ENCODE results near the gene MKNK1. TPM values are rescaled to one million over a fixed set of nuclear protein-coding genes. Genes with fewer than 3 reads are reported as not detected.

Gene MKNK1
- total and polyA plus RNA-seq, 2 of the 8 experiments (the other 6 are each of a cell fraction or from before 2014, with no cell fraction given), result 13.9 to 21.5 TPM

GRCh38 chr1:46535063-46535462 lies 69.0 kb downstream of the MKNK1 start:
- H3K4me2 ChIP-seq (ENCODE audit: insufficient read depth in 1 of 2, low read depth in 2 of 2, low read length in 2 of 2), result no peak overlapping the region
- no peak overlapping the region for H3K23ac ChIP-seq (ENCODE audit: insufficient read length)
- H3K23me2 ChIP-seq (ENCODE audit: low read depth, low read length), result peaks cover 7% of the 10 kb centered on the region; the same call in 1 of the 2 replicates
- peak; percentile 13 to 15; a peak in 2 of 4 replicates for TF ChIP-seq RAD21 (IDR thresholded peaks at IDR 0.05 in 1 of 2, conservative IDR thresholded peaks at IDR 0.05 in 1 of 2; ENCODE audit: low read depth in 2 of 2, low read length in 2 of 2)
- TF ChIP-seq ATF3 (IDR thresholded peaks at IDR 0.05; ENCODE audit: insufficient read depth, low read depth, low read length), result no peak
- peak in 1 of 3 experiments; percentile 37; a peak in 1 of 4 replicates for TF ChIP-seq CTCF (IDR thresholded peaks at IDR 0.05; ENCODE audit: control extremely low read depth in 1 of 3, insufficient read depth in 1 of 3, low read depth in 1 of 3, low read length in 3 of 3)
- no peak overlapping the region for H4K91ac ChIP-seq (replicated peaks; ENCODE audit: insufficient read length, low read length)
- H3K79me2 ChIP-seq (ENCODE audit: control insufficient read depth in 1 of 2, insufficient read depth in 2 of 2, low read length in 2 of 2), result no peaks in the 10 kb centered on the region
- H3K4me1 ChIP-seq (replicated peaks in 1 of 4; ENCODE audit: control insufficient read depth in 3 of 4, insufficient read depth in 4 of 4, low read length in 3 of 4), result peaks cover 0 to 2% (median 0%) of the 10 kb centered on the region in 4 experiments; a peak in 3 of 7 replicates
- no peak overlapping the region for H4K5ac ChIP-seq (ENCODE audit: insufficient read length, low read depth, low read length)
- no peak overlapping the region for H3K4ac ChIP-seq (replicated peaks; ENCODE audit: insufficient read length, low read depth, low read length)
- WGBS, 2 experiments (ENCODE audit: extremely low coverage in 1 of 2, insufficient coverage in 1 of 2, insufficient read length in 1 of 2, insufficient replicate concordance in 2 of 2, low coverage in 1 of 2, low lambda C conversion rate in 2 of 2, missing lambda C conversion rate in 1 of 2), result 93% methylated on average over 2 of the region's 2 CpGs; no CpG with 5 or more reads in 1 of the 2 experiments
- no peak overlapping the region for H2AFZ ChIP-seq (ENCODE audit: low read length)
- H3K14ac ChIP-seq (ENCODE audit: insufficient read length), result no peak overlapping the region
- H3K9me3 ChIP-seq (ENCODE audit: insufficient read depth in 2 of 2, low read depth in 1 of 2, low read length in 1 of 2), result no peaks in the 10 kb centered on the region
- no peak overlapping the region for H2BK12ac ChIP-seq (ENCODE audit: low read depth, low read length)
- CTCF ChIA-PET (ENCODE audit: partially characterized antibody), result interaction anchor here (1.1 to 25.0 kb wide), 16 partner anchors 8 to 102 kb away, joined by 3 to 1068 read pairs (median 6); partner anchors contain the start of genes DMBX1, KNCN and MKNK1
- H3K9ac ChIP-seq (replicated peaks in 1 of 4; ENCODE audit: extremely low read depth in 1 of 4, low read depth in 3 of 4, low read length in 3 of 4), result no peak overlapping the region
- H3K27me3 ChIP-seq (replicated peaks in 1 of 4; ENCODE audit: control insufficient read depth in 3 of 4, extremely low read depth in 1 of 4, insufficient read depth in 3 of 4, low read length in 3 of 4), result peaks cover 23 to 65% (median 51%) of the 10 kb centered on the region in 4 experiments
- H2AK5ac ChIP-seq (ENCODE audit: low read depth, low read length), result no peak overlapping the region
- no peak overlapping the region for H4K8ac ChIP-seq (ENCODE audit: extremely low read depth, insufficient read depth, low read length)
- H3K4me3 ChIP-seq (ENCODE audit: extremely low read depth in 1 of 4, insufficient read depth in 2 of 4, low read depth in 3 of 4, low read length in 4 of 4), result no peak overlapping the region
- FAIRE-seq (no peak), DNase-seq (ENCODE audit: low read depth in 1 of 2, low spot score in 2 of 2) (no peak)
- no peak overlapping the region for H2BK15ac ChIP-seq (ENCODE audit: low read length)
- H3K18ac ChIP-seq (ENCODE audit: extremely low read depth, low read length), result no peak overlapping the region
- no peak overlapping the region for H2BK120ac ChIP-seq (replicated peaks; ENCODE audit: low read depth, low read length)
- peaks cover 1% of the 10 kb centered on the region in 2 experiments for H4K20me1 ChIP-seq (replicated peaks in 1 of 2; ENCODE audit: control insufficient read depth in 1 of 2, insufficient read depth in 2 of 2, low read length in 2 of 2)
- H3K56ac ChIP-seq (replicated peaks; ENCODE audit: insufficient read length, low read depth, low read length), result no peak overlapping the region
- H3K27ac ChIP-seq (ENCODE audit: low read depth, low read length), result no peak overlapping the region
- H3K36me3 ChIP-seq (ENCODE audit: control insufficient read depth in 2 of 4, insufficient read depth in 4 of 4, low read length in 3 of 4), result no peaks in the 10 kb centered on the region
- H2BK20ac ChIP-seq (ENCODE audit: low read length), result no peak overlapping the region
- POLR2A ChIA-PET (ENCODE audit: partially characterized antibody), result interaction anchor here (1.0 kb wide), 2 partner anchors 9 to 11 kb away, joined by 3 to 4 read pairs; no protein-coding TSS in a partner anchor
- no peak overlapping the region for H2BK5ac ChIP-seq (ENCODE audit: low read depth, low read length)
- H3K79me1 ChIP-seq (ENCODE audit: low read depth, low read length), result no peaks in the 10 kb centered on the region

Measured in H1 (cell line).